Measurements from ENCODE around the gene MYL5. TPM values are rescaled to one million over a fixed set of nuclear protein-coding genes. Genes with fewer than 3 reads are reported as not detected.
"Not testable (repeated sequence)": the region's sequence is repeated elsewhere in the genome, so short reads cannot be mapped to it uniquely, and the experiment has no call there.

MYL5 gene
- polyA plus RNA-seq, 3 donors from 2014 or later = 3.3 to 8.1 (median 5.0) TPM

- Mint-ChIP-seq H3K36me3 (no peaks in the 10 kb centered on the region), H3K4me1 (no peaks in the 10 kb centered on the region), H3K9me3 (peaks cover 0 to 3% (median 0%) of the 10 kb centered on the region in 6 donors), H3K27ac (no peak overlapping the region), H3K4me3 (no peak overlapping the region), H3K27me3 (ENCODE audit: low read depth in 3 of 3) (peaks cover 0 to 3% (median 2%) of the 10 kb centered on the region in 3 donors)
- DNase-seq = no peak
Measured at GRCh38 chr4:632926-633325, 41.4 kb upstream of the MYL5 start.

GRCh38 chr4:633406-633805 is 40.9 kb upstream of the MYL5 start:
- Mint-ChIP-seq H3K9me3 (peaks cover 0 to 3% (median 0%) of the 10 kb centered on the region in 6 donors), H3K27ac (no peak overlapping the region), H3K36me3 (no peaks in the 10 kb centered on the region), H3K4me1 (no peaks in the 10 kb centered on the region), H3K27me3 (ENCODE audit: low read depth in 3 of 3) (peaks cover 0 to 3% (median 2%) of the 10 kb centered on the region in 3 donors), H3K4me3 (no peak overlapping the region)
- DNase-seq = no peak

- DNase-seq = no peak
- H3K36me3 Mint-ChIP-seq = no peaks in the 10 kb centered on the region
- H3K27me3 Mint-ChIP-seq (ENCODE audit: low read depth in 3 of 3) = peaks cover 0 to 3% (median 2%) of the 10 kb centered on the region in 3 donors
Measured at GRCh38 chr4:633976-634598, 40.3 kb upstream of the MYL5 start.

GRCh38 chr4:634599-634985 is 39.8 kb upstream of the MYL5 start:
- Mint-ChIP-seq H3K27me3 (ENCODE audit: low read depth in 3 of 3) (peaks cover 0 to 3% (median 2%) of the 10 kb centered on the region in 3 donors), H3K36me3 (no peaks in the 10 kb centered on the region), H3K27ac (no peak overlapping the region), H3K4me1 (no peaks in the 10 kb centered on the region), H3K9me3 (peaks cover 0 to 3% (median 0%) of the 10 kb centered on the region in 6 donors), H3K4me3 (no peak overlapping the region)
- DNase-seq = no peak

More at GRCh38 chr4:633976-634598, 40.3 kb upstream of the MYL5 start:
- Mint-ChIP-seq H3K4me1 (no peaks in the 10 kb centered on the region), H3K4me3 (no peak overlapping the region), H3K27ac (no peak overlapping the region), H3K9me3 (peaks cover 0 to 3% (median 0%) of the 10 kb centered on the region in 6 donors)

GRCh38 chr4:635066-635835 is 39.1 kb upstream of the MYL5 start:
- not testable (repeated sequence) for H3K4me1 Mint-ChIP-seq; H3K36me3 Mint-ChIP-seq; H3K27me3 Mint-ChIP-seq (ENCODE audit: low read depth in 3 of 3)

GRCh38 chr4:635851-636627 is 38.3 kb upstream of the MYL5 start:
- Mint-ChIP-seq H3K36me3 (no peaks in the 10 kb centered on the region), H3K9me3 (peaks cover 0 to 3% (median under 1%) of the 10 kb centered on the region in 6 donors), H3K4me1 (no peaks in the 10 kb centered on the region), H3K4me3 (no peak overlapping the region), H3K27ac (no peak overlapping the region), H3K27me3 (ENCODE audit: low read depth in 3 of 3) (peaks cover 0 to 4% (median 3%) of the 10 kb centered on the region in 3 donors)
- no peak for DNase-seq

More at GRCh38 chr4:635066-635835, 39.1 kb upstream of the MYL5 start:
- H3K4me3 Mint-ChIP-seq, H3K9me3 Mint-ChIP-seq, H3K27ac Mint-ChIP-seq, DNase-seq: not testable (repeated sequence)

- H3K36me3 Mint-ChIP-seq = no peaks in the 10 kb centered on the region
- peaks cover 0 to 6% (median 0%) of the 10 kb centered on the region in 3 donors for H3K27me3 Mint-ChIP-seq (ENCODE audit: low read depth in 3 of 3)
- H3K4me1 Mint-ChIP-seq = no peaks in the 10 kb centered on the region
- DNase-seq = no peak
- H3K9me3 Mint-ChIP-seq = peaks cover 0 to 4% (median 0%) of the 10 kb centered on the region in 6 donors
- no peak overlapping the region for H3K4me3 Mint-ChIP-seq
- H3K27ac Mint-ChIP-seq = no peak overlapping the region
Measured at GRCh38 chr4:636628-637159, 37.6 kb upstream of the MYL5 start.

- no peaks in the 10 kb centered on the region for H3K36me3 Mint-ChIP-seq
- no peak overlapping the region for H3K4me3 Mint-ChIP-seq
- H3K9me3 Mint-ChIP-seq = peaks cover 0 to 4% (median 0%) of the 10 kb centered on the region in 6 donors
- H3K27me3 Mint-ChIP-seq (ENCODE audit: low read depth in 3 of 3) = peaks cover 0 to 6% (median 0%) of the 10 kb centered on the region in 3 donors
- H3K27ac Mint-ChIP-seq = no peak overlapping the region
- DNase-seq = no peak
- no peaks in the 10 kb centered on the region for H3K4me1 Mint-ChIP-seq
Measured at GRCh38 chr4:637536-638280, 36.6 kb upstream of the MYL5 start.

- H3K4me1 Mint-ChIP-seq, H3K9me3 Mint-ChIP-seq, H3K27ac Mint-ChIP-seq, H3K4me3 Mint-ChIP-seq, DNase-seq, H3K36me3 Mint-ChIP-seq: not testable (repeated sequence)
- peaks cover 5 to 16% (median 7%) of the 10 kb centered on the region in 3 donors for H3K27me3 Mint-ChIP-seq (ENCODE audit: low read depth in 3 of 3)
Measured at GRCh38 chr4:642366-642765, 32.0 kb upstream of the MYL5 start.

- DNase-seq = no peak
- Mint-ChIP-seq H3K9me3 (peaks cover 0 to 3% (median 0%) of the 10 kb centered on the region in 6 donors), H3K27me3 (ENCODE audit: low read depth in 3 of 3) (peaks cover 5 to 11% (median 7%) of the 10 kb centered on the region in 3 donors), H3K27ac (no peak overlapping the region), H3K36me3 (no peaks in the 10 kb centered on the region), H3K4me1 (no peaks in the 10 kb centered on the region), H3K4me3 (peak overlapping the region in 3 of 5 donors; percentile 26 to 42 (median 34))
Measured at GRCh38 chr4:646460-646859, 27.9 kb upstream of the MYL5 start.

GRCh38 chr4:647481-647880 is 26.9 kb upstream of the MYL5 start:
- peaks cover 0 to 3% (median 0%) of the 10 kb centered on the region in 6 donors for H3K9me3 Mint-ChIP-seq
- no peaks in the 10 kb centered on the region for H3K36me3 Mint-ChIP-seq
- H3K27ac Mint-ChIP-seq = no peak overlapping the region
- no peak for DNase-seq
- peaks cover 5 to 11% (median 7%) of the 10 kb centered on the region in 3 donors for H3K27me3 Mint-ChIP-seq (ENCODE audit: low read depth in 3 of 3)
- no peaks in the 10 kb centered on the region for H3K4me1 Mint-ChIP-seq
- no peak overlapping the region for H3K4me3 Mint-ChIP-seq

- no peak for DNase-seq
- H3K9me3 Mint-ChIP-seq = no peaks in the 10 kb centered on the region
- H3K36me3 Mint-ChIP-seq = no peaks in the 10 kb centered on the region
- H3K4me1 Mint-ChIP-seq = no peaks in the 10 kb centered on the region
- H3K27ac Mint-ChIP-seq = no peak overlapping the region
- H3K4me3 Mint-ChIP-seq = no peak overlapping the region
- H3K27me3 Mint-ChIP-seq (ENCODE audit: low read depth in 3 of 3) = peaks cover 5 to 11% (median 11%) of the 10 kb centered on the region in 3 donors
Measured at GRCh38 chr4:648579-649292, 25.6 kb upstream of the MYL5 start.

- H3K27ac Mint-ChIP-seq = no peak overlapping the region
- H3K4me1 Mint-ChIP-seq = no peaks in the 10 kb centered on the region
Measured at GRCh38 chr4:649293-649625, 25.1 kb upstream of the MYL5 start.

More at GRCh38 chr4:649293-649625, 25.1 kb upstream of the MYL5 start:
- DNase-seq = no peak
- Mint-ChIP-seq H3K36me3 (no peaks in the 10 kb centered on the region), H3K4me3 (no peak overlapping the region), H3K27me3 (ENCODE audit: low read depth in 3 of 3) (peaks cover 5 to 12% (median 11%) of the 10 kb centered on the region in 3 donors), H3K9me3 (no peaks in the 10 kb centered on the region)

Measured in immature natural killer cell (primary cell).